NCI-H82 treated with DMSO at 0.1 percent for 48 hours (cell line): ENCODE results near the gene AP5Z1.

Experiments used
- DNase-seq: peaks from one replicate; lab custom pipeline; 2025; ENCODE audit not compliant: unreplicated experiment; lab: John Stamatoyannopoulos, UW

The AP5Z1 gene

DNA sequence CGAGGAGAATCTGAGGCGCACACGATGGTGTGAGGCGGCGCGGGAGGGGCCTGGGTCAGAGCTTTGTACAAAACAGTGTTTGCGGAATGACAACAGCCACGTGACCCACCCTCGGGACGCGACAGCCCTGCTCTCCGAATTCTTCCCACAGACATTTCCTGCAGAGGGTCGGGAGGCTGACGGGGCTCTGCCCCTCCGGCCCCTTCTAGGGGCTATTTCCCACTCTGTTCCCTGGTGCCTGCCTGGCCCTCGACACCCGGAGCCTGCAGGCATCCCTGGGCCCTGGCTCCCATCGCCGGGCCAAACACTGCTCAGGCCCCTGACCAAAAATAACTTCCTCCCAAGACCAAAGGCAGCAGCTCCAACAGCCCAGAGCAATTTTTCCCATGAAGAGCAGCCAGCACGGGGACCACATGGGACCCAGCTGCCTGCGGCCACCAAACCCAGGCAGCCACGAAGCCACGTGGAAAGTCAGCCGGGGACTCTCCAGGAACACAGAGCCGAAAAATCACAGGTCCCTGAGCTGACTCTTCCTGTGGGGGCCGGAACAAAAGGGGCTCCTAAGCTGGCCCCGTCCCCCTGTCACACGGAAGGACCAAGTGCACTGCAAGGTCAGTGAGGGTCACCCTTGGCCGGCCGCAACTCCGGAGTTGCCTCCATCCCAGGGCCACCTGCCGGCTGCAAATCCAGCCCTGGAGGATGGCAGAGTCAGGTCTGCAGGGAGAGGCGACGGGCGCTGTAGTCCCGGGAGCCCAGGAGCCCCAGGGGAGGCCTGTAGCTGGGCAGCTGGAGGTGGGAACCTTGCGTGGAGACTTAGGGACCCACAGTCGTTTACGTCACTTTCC lies 44.4 kb downstream of the AP5Z1 start:
- DNase-seq, result no peak

DNA sequence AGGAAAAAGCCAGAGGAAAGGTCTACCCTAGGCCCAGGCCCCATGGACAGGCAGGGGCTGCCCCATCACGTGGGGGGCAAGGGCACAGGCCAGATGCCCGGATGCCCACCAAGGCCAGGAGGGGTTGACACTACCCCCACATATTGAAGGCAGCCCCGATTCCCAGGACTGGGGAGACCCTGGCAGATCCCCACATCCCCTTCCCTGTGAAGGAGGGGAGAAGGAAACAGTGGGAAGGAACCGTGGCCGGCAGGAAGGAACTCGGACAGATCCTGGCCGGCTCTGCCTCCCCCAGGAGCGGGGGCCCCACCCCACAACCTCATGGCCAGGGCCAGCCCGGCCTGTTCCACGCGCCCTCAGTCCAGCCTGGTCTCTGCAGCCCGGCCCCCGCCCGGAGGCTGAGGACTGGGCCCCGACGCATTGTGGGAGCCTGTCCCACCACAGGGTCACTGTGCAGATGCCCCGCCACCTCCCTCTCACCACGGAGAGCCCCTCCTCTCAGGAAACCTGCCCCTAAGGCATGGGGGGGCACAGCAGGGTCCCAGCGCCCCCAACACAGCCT lies 45.1 kb downstream of the AP5Z1 start:
- DNase-seq, result no peak

DNA sequence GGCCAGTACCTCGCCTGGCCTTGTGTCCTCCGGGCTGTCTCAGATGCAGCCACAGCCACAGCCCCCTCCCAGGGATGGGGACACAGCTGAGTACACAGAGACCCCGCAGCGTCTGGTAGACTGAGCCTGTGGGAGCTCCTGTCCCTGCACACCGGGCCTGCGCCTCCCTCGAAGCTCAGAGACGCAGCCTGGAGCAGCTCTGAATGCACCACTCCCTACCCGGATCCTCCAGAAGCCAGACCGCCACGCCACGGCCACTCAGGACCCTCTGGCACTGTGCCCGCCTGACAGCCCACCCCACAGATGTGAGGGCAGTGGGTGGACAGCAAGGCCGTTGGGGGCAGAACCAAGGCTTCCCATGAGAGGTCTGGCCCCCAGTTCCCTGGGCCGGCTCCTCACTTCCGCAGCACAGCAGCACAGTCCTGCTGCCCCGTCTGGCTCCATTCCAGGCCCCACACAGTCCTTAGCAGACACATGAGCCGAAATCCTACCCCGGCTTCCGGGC lies 45.6 kb downstream of the AP5Z1 start:
- DNase-seq, result no peak

DNA sequence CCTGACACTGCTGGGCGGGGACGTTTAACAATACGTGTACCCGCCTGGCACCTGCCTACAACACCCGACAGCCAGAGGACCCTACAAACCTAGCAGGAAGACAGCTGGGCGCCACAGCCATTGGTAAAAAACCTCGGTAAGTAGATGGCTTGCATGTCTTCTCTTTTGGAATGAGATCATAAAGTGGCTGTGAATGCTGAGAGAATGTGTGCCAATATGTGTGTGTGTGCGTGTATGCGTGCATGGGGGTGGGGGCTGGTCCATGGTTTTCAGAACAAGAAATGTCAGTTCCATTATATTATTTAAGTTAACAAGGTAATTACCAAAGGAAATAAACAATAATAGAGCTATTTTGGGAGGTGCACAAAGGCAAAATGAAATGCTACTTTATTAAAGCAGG lies 47.3 kb downstream of the AP5Z1 start:
- DNase-seq, result no peak

DNA sequence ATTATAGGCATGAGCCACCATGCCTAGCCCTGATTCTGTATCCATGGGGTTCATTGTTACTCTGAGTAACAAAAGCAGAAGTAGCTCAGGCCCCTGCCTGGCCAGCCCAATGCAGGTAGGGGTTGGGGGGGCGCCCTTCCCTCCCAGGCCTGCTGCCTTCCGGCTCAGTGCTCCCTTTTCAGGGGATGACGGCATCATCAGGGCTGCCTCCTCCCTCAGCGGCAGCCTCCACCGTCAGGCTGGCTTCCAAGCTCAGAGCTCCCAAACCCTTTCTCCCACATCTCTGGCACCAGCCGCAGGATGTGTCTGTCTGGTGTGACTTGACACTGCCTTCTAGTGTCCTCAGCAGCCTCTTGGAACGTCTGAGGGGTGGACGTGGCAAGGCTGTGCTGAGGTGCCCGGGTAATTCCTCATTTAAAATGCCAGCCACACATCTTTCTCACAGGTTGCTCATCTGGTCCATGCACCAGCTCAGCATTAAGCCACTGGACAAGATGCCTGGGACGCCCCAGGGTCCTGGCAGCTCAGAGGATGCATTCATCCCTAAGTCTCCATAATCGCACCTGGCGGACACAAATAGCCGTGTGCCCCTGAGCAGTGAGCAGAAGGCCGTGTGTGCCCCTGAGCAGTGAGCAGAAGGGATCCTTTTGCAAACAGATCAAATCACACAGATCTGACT lies 48.2 kb downstream of the AP5Z1 start:
- DNase-seq, result no peak

DNA sequence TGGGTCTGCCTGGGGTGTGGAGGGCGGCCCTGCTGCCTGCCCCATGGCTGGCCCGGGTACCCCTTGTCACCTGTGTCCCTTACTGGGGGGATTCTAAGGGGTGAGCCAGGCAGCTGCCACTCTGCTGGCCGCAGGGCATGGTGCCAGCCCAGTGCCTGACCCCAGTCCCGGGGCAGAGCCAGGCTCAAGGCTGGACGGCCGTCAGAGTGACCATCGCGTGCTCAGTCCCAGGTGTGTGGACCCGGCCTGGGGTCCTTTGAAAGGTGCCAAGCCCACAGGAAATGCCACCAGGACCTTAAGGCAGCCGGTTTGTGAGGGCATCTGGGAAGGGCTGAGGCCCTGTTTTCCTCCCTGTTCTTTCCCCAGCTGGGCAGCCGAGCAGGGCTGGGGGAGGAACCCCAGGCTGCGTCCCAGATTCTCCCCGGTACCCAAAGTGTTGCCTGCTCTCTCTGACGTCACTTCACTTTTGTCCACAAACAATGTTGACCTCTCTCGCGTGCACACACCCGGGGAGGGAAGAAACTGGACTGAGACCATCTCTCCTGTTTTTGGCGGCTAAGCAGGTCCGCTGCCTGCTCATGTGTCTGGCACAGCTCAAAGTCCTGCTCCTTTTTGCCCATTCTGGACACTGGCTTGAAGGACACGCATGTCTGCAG lies 48.8 kb downstream of the AP5Z1 start:
- no peak for DNase-seq

- DNase-seq, result no peak
Measured at GRCh38 chr7:4825081-4825480, 49.7 kb downstream of the AP5Z1 start.

GRCh38 chr7:4828720-4829383 lies 53.4 kb downstream of the AP5Z1 start:
- DNase-seq, result no peak

GRCh38 chr7:4830176-4830575 lies 54.8 kb downstream of the AP5Z1 start:
- DNase-seq, result peak; percentile 47

GRCh38 chr7:4831723-4832495 lies 56.5 kb downstream of the AP5Z1 start:
- DNase-seq, result no peak

- no peak for DNase-seq
Measured at GRCh38 chr7:4832711-4833110, 57.3 kb downstream of the AP5Z1 start.

DNA sequence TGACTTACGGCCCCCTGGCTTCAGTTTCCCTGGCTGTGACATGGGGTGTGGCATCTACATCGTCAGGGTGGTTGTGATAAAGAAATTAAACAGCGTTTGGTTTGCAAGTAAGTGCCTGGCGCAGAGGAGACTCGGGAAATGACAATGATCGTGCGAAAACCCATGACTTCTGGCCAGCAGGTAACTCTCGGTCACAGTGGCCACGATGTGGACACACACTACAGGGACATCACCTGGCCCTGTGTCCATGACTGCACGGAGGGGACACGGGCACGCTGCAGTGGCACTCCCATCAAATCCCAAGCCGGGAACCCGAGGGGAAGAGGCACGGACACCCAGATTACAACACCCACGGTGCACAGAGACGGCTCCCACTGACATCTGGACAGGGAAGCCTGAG lies 57.8 kb downstream of the AP5Z1 start:
- no peak for DNase-seq

DNA sequence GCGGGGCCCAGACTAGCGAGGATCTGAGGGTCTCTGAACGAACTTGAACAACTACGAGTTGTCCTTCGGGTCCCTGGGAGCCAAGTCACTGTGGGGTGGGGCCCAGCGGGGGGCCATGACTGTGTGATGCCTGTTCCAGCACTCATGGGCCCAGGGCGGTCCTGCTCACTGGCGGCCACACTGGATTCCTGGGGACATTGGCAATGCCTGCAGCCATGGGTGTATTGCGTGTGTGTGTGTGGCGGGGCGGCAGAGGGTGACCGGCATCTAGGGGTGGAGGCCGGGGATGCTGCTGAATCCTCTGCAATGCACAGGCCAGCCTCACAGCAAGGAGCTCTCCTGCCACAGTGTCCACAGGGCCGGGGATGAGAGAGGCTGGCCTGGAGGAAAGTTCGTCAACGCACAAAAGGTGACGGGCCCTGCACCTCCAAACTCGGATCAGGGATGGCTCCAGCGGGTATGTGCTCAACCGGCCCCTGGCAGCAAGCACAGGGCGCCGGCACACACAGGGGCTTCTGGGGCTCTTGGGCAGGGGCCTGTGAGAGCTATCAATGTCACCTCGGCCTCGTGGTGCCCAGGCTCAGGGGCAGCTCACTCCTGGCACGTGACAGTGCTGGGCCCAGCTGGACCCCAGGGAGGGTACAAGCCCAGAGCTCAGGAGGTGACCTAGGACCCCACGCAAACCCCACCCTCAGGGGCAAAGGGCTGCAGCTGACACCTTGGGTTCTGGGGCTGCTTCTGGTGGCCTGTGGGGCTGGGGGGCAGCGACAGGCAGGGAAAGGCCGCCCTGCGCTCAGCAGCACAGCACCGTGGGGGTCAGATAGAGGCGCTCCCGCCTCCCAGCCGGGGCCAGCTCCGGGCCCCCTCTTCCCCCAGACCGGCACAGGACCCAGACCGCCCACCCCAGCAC lies 58.5 kb downstream of the AP5Z1 start:
- no peak for DNase-seq

DNA sequence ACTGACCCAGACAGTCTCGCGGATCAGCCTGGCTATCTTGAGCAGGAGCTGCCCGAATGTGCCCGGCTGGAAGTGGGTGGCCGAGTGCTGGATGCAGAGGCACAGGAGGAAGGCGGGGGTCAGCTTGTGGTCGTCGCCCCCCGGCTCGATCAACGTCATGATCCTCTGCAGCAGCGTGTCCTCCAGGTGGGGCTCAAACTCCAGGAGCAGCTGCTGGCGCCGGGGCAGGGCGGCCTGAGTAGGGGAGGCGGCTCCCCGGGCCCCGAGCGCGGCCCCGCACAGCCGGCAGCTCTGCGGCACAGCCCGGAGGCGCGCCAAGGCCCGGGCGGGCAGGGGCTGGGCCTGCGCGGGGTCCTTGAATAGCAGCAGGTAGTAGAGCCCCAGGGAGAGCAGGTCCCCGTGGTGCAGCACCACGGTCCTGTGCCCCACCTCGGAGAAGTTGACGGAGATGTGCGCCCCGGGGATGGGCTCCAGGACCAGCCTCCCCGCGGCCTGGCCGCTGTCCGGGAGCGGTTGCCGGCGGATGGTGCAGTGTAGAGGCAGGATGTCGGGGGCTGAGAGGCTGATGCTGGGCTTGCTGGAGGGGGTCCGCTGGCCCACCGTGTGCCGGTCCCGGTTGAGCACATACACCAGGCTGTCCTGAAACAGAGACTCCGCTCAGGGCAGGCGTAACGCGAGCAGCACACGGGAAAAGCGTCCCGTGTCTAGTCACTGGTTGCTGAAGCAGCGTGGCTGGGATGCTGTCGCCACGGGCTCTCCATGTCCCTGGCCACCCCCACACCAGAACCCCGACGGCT lies 59.4 kb downstream of the AP5Z1 start:
- no peak for DNase-seq

GRCh38 chr7:4835398-4836205 lies 60.2 kb downstream of the AP5Z1 start:
- DNase-seq, result no peak

GRCh38 chr7:4836206-4836661 lies 60.8 kb downstream of the AP5Z1 start:
- no peak for DNase-seq

DNA sequence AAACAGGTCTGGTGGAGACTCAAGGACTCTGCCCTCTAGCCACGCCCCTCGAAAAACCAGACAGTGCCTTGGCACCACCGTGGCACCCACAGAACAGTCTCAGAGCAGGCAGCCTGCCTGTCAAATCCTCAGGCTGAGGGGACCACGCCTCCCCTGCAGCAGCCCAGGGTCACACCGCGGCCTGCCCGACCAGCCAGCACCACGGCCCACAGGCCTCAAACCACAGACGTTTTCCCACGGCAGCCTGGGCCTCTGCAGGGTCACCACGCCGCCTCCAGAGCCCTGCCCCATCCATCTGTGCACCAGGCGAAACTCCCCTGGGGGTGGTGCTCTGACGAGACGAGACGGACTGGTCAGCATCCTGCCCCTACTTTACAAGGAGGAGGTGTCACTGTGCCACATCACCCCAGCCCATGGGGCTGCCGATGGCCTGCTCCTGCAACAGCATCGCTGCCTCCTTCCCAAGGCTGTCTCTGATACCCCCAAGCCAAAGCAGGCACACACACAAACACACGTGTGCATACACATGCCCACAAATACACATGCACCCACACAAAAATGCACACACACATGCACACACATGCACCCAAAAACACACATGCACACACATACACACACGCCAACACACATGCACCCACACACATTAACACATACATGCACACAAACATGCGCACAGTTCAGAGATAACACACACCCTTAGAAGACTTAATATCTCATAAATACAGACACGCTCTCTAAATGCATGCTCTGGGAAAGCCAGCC lies 61.8 kb downstream of the AP5Z1 start:
- DNase-seq, result no peak
